Endothelial cell of umbilical vein (primary cell): ENCODE results near the gene SLC28A1. TPM values are rescaled to one million over a fixed set of nuclear protein-coding genes. Genes with fewer than 3 reads are reported as not detected.

Source experiments
- BruUV-seq: library from RNA; stranded (reverse); fragments of 400-500 nt; replicated peaks from 2 replicates; lab custom pipeline; 2021; lab: Mats Ljungman, UMichigan
- CTCF ChIA-PET: fragments of 300-600, 350-600 bp; sonication (Branson Sonifier 250); formaldehyde crosslinking; loops from one replicate; lab custom pipeline; 2021; ENCODE audit warnings: antibody characterized with exemption, inconsistent platforms; lab: Charles Lee
- POLR2A ChIA-PET: fragments of 300-600, 350-600 bp; sonication (Branson Sonifier 250); formaldehyde crosslinking; loops from one replicate; lab custom pipeline; 2021; ENCODE audit warnings: antibody characterized with exemption, inconsistent platforms; lab: Charles Lee
- DNase-seq: peaks from one replicate; pipeline ENCODE4 v3.0.0-alpha.2; 2011; ENCODE audit warnings: low read depth, low spot score
- FAIRE-seq: peaks from 2 replicates; lab custom pipeline; 2011; peaks lifted over from hg19 to GRCh38; lab: Jason Lieb, UNC
- H2AFZ ChIP-seq: 2 replicates; pipeline ENCODE4 v1.6.0; 2012; ENCODE audit warnings: low read depth, low read length, control low read depth, inconsistent platforms
- H3K27ac ChIP-seq: 2 replicates; pipeline ENCODE4 v1.5.1; 2011; ENCODE audit warnings: low read depth, mild to moderate bottlenecking, control low read depth, low read length, moderate library complexity; ENCODE audit not compliant: insufficient read depth
- H3K27me3 ChIP-seq, 2 experiments: 2 replicates each; pipeline versions ENCODE4 v1.6.0 to v1.6.1; 2011; ENCODE audit warnings: low read length in 2 of 2, mixed read lengths in 1 of 2; ENCODE audit not compliant: control insufficient read depth in 2 of 2, insufficient read depth in 2 of 2
- H3K36me3 ChIP-seq, 2 experiments: 2 replicates in 1 of 2; 3 replicates in 1 of 2; pipeline ENCODE4 v1.5.1; 2011; ENCODE audit warnings: low read length in 2 of 2, mild to moderate bottlenecking in 1 of 2, moderate library complexity in 1 of 2; ENCODE audit not compliant: control insufficient read depth in 2 of 2, insufficient read depth in 2 of 2; ENCODE audit errors: extremely low read depth in 1 of 2
- H3K4me1 ChIP-seq: 3 replicates; pipeline ENCODE4 v1.5.1; 2011; ENCODE audit warnings: mild to moderate bottlenecking, low read length; ENCODE audit not compliant: control insufficient read depth, insufficient read depth; ENCODE audit errors: extremely low read depth
- H3K4me2 ChIP-seq: 2 replicates; pipeline ENCODE4 v1.6.1; 2011; ENCODE audit warnings: low read length, control low read depth, mixed read lengths; ENCODE audit not compliant: insufficient read depth
- H3K4me3 ChIP-seq, 3 experiments: fragments of 200-600 bp in 1 of 3; sonication (generic), shearing (Covaris generic) in 1 of 3; replicated peaks in 1 of 3; 2 replicates each; pipeline ENCODE4 v1.5.1; 2011 to 2016; ENCODE audit warnings: control low read depth in 3 of 3, low read length in 3 of 3, mild to moderate bottlenecking in 2 of 3, inconsistent platforms in 1 of 3, low read depth in 1 of 3, moderate library complexity in 1 of 3; ENCODE audit not compliant: insufficient read depth in 1 of 3
- H3K79me2 ChIP-seq: 2 replicates; pipeline ENCODE4 v1.6.0; 2012; ENCODE audit warnings: low read length, inconsistent platforms; ENCODE audit not compliant: control insufficient read depth, insufficient read depth
- H3K9ac ChIP-seq: replicated peaks from 2 replicates; pipeline ENCODE3; 2011; ENCODE audit warnings: low read length, control low read depth; ENCODE audit not compliant: insufficient read depth; ENCODE audit errors: extremely low read depth
- H3K9me1 ChIP-seq: replicated peaks from 3 replicates; pipeline ENCODE4 v1.6.0; 2011; ENCODE audit warnings: mild to moderate bottlenecking, low read length; ENCODE audit not compliant: control insufficient read depth, insufficient read depth; ENCODE audit errors: extremely low read depth
- H3K9me3 ChIP-seq: replicated peaks from 2 replicates; pipeline ENCODE4 v1.5.1; 2012; ENCODE audit warnings: low read length, inconsistent platforms; ENCODE audit not compliant: control insufficient read depth, insufficient read depth
- H4K20me1 ChIP-seq: replicated peaks from 2 replicates; pipeline ENCODE3; 2011; ENCODE audit warnings: mild to moderate bottlenecking, low read length; ENCODE audit not compliant: control insufficient read depth, insufficient read depth; ENCODE audit errors: extremely low read depth
- CTCF ChIP-seq, 2 donors: IDR thresholded peaks; 1 replicate in 1 of 2; 2 replicates in 1 of 2; pipeline ENCODE4 v1.5.1; 2011; ENCODE audit warnings: low read length in 2 of 2, mild to moderate bottlenecking in 2 of 2, moderate library complexity in 2 of 2, control low read depth in 1 of 2, inconsistent platforms in 1 of 2, low read depth in 1 of 2; ENCODE audit not compliant: insufficient read depth in 1 of 2; ENCODE audit errors: extremely low read depth in 1 of 2
- EZH2 ChIP-seq: IDR thresholded peaks from 2 replicates; pipeline ENCODE4 v1.6.1; 2012; ENCODE audit warnings: borderline replicate concordance, low read depth, mild to moderate bottlenecking, moderate library complexity, low read length, inconsistent platforms; ENCODE audit not compliant: severe bottlenecking
- FOS ChIP-seq: IDR thresholded peaks from 2 replicates; pipeline ENCODE4 v1.6.1; 2011; ENCODE audit warnings: mild to moderate bottlenecking, low read length, moderate library complexity, borderline replicate concordance; ENCODE audit not compliant: insufficient read depth
- GATA2 ChIP-seq: IDR thresholded peaks from 2 replicates; pipeline ENCODE4 v1.7.0; 2011; ENCODE audit warnings: low read depth, mild to moderate bottlenecking, moderate library complexity, mixed read lengths, low read length; ENCODE audit not compliant: insufficient read length, insufficient read depth
- JUN ChIP-seq: IDR thresholded peaks from 2 replicates; pipeline ENCODE4 v1.6.1; 2011; ENCODE audit warnings: borderline replicate concordance, low read depth; ENCODE audit not compliant: insufficient read length, insufficient read depth
- MAX ChIP-seq: IDR thresholded peaks from 2 replicates; pipeline ENCODE4 v1.6.1; 2011; ENCODE audit not compliant: insufficient read depth, insufficient read length
- MYC ChIP-seq: IDR thresholded peaks from one replicate; pipeline ENCODE4 v1.6.1; 2011; ENCODE audit warnings: mild to moderate bottlenecking, low read depth, low read length
- POLR2A ChIP-seq: IDR thresholded peaks from 2 replicates; pipeline ENCODE4 v1.6.1; 2012; ENCODE audit warnings: low read depth, mild to moderate bottlenecking, control low read depth, low read length
- POLR2AphosphoS5 ChIP-seq: IDR thresholded peaks from 2 replicates; pipeline ENCODE4 v1.6.1; 2012; ENCODE audit warnings: low read depth, mild to moderate bottlenecking, control low read depth, low read length, moderate library complexity; ENCODE audit not compliant: insufficient read depth
- dilution Hi-C: fragments of 300-500 bp; cut with MboI; formaldehyde crosslinking; loops from one replicate; pipeline ENCODE4 v1.15.0; 2019; ENCODE audit warnings: low sequenced_read_pairs; ENCODE audit not compliant: extremely low pct_ligation_motif_present
- intact Hi-C: fragments of 100-400 bp; cut with micrococcal nuclease; formaldehyde crosslinking; loops from one replicate; pipeline ENCODE4 v1.10.0; 2022
- polyA plus RNA-seq, 4 experiments: library from polyadenylated mRNA; depleted of rRNA in 3 of 4; stranded (reverse) in 3 of 4; unstranded in 1 of 4; fragments of >200 nt; gene quantifications; 2 replicates each; pipeline versions ENCODE4 v1.2.1 to v1.2.3, GENCODE V29; 2011 to 2012; ENCODE audit warnings: missing spikeins in 1 of 4
- total RNA-seq: library from RNA; stranded (reverse); gene quantifications from 2 replicates; pipeline ENCODE4 v1.2.3, GENCODE V29; 2021

The SLC28A1 gene
- total and polyA plus RNA-seq, 2 donors (not counting 3 experiments of a cell fraction or from before 2014, with no cell fraction given), result not detected

- Histone ChIP-seq H3K9me3 (no peaks in the 10 kb centered on the region), H3K27ac (no peak overlapping the region), H3K36me3 (no peaks in the 10 kb centered on the region), H3K27me3 (peaks cover 4 to 6% of the 10 kb centered on the region in 2 experiments), H3K79me2 (no peaks in the 10 kb centered on the region), H2AFZ (no peak overlapping the region), H3K9ac (no peak overlapping the region), H3K4me3 (no peak overlapping the region), H4K20me1 (no peaks in the 10 kb centered on the region), H3K9me1 (no peaks in the 10 kb centered on the region), H3K4me1 (no peaks in the 10 kb centered on the region), H3K4me2 (no peak overlapping the region)
- dilution Hi-C loops, result no loop called here
- no TSS peak for BruUV-seq
- ChIA-PET POLR2A (no interaction called here), CTCF (no interaction called here)
- no peak for DNase-seq
- no peak for FAIRE-seq
- TF ChIP-seq MAX (no peak), FOS (no peak), CTCF (IDR thresholded peaks at IDR 0.05; ENCODE audit: extremely low read depth in 1 of 2, insufficient read depth in 1 of 2, low read depth in 1 of 2, low read length in 2 of 2) (no peak), GATA2 (no peak), POLR2A (no peak), EZH2 (no peak), POLR2AphosphoS5 (no peak), JUN (no peak), MYC (no peak)
- intact Hi-C loops, result no loop called here
Observed at GRCh38 chr15:84894736-84895425, 10.4 kb downstream of the SLC28A1 start.
